GM21529 (cell line): ENCODE results near the gene TPBGL.

Experiments used
- ATAC-seq: cut with Tn5 transposase; IDR thresholded peaks from one replicate; pipeline ENCODE4 v1.9.1; 2021; ENCODE audit not compliant: unreplicated experiment

The TPBGL gene, protein sequence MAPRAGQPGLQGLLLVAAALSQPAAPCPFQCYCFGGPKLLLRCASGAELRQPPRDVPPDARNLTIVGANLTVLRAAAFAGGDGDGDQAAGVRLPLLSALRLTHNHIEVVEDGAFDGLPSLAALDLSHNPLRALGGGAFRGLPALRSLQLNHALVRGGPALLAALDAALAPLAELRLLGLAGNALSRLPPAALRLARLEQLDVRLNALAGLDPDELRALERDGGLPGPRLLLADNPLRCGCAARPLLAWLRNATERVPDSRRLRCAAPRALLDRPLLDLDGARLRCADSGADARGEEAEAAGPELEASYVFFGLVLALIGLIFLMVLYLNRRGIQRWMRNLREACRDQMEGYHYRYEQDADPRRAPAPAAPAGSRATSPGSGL

GRCh38 chr11:75240311-75241035 lies at the start of gene TPBGL:
Gene TPBGL (plus strand): TSS chr11:75240774. CDS start chr11:75241050, 276 bp downstream.
- no peak for ATAC-seq

- ATAC-seq: no peak
Observed at GRCh38 chr11:75191330-75191717, 49.2 kb upstream of the TPBGL start.

DNA sequence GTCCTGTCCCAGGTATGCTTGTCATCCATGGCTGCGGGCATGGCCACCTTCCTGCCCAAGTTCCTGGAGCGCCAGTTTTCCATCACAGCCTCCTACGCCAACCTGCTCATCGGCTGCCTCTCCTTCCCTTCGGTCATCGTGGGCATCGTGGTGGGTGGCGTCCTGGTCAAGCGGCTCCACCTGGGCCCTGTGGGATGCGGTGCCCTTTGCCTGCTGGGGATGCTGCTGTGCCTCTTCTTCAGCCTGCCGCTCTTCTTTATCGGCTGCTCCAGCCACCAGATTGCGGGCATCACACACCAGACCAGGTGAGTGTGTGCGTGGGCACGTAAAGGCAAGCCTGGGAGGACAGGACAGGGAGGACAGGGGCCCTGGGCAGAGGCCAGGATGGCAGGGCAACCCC lies 47.3 kb upstream of the TPBGL start:
- no peak for ATAC-seq

GRCh38 chr11:75193711-75194110 lies 46.9 kb upstream of the TPBGL start:
- no peak for ATAC-seq

- no peak for ATAC-seq
Observed at GRCh38 chr11:75194147-75194546, 46.4 kb upstream of the TPBGL start.

DNA sequence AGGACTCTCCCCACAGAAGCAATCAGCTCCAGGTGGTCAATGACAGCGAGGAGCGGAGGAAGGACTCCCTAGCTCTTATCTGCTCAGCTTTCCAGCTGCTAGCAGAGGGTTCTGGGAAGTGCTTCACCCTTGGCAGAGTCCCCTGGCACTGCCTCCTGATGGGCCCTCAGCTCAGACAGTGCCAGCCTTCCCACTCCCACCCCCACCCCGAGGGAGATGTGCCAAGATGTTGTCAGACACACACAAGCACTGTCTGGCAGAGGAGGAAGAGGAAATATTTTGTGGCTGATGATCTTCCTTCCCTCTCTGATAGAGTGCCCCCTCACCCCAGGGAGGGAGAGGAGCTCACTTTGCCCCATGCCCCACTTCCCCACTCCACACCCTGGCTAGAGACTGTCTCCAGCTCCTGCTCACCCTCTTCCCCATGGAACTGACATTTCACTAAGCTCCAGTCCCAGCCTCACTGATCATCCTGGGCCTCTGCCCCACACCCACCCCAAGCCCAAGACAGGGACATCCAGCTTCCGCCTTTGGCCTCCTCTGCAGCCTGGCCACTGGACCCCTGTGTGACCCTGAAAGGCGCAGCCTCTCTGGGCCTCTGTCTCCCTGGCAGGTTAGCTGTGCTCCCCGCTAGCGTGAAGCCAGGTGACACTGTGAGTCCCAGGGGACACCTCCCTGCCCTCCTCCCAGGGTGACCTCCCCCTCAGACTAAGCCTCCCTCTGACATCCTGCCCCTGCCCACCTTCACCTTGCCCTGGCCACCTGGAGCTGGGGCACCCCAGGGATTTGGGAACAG lies 45.2 kb upstream of the TPBGL start:
- ATAC-seq: no peak

- ATAC-seq: no peak
Observed at GRCh38 chr11:75196426-75196825, 44.1 kb upstream of the TPBGL start.

- ATAC-seq: no peak
Observed at GRCh38 chr11:75197512-75198277, 42.9 kb upstream of the TPBGL start.

- no peak for ATAC-seq
Observed at GRCh38 chr11:75198278-75198973, 42.1 kb upstream of the TPBGL start.

DNA sequence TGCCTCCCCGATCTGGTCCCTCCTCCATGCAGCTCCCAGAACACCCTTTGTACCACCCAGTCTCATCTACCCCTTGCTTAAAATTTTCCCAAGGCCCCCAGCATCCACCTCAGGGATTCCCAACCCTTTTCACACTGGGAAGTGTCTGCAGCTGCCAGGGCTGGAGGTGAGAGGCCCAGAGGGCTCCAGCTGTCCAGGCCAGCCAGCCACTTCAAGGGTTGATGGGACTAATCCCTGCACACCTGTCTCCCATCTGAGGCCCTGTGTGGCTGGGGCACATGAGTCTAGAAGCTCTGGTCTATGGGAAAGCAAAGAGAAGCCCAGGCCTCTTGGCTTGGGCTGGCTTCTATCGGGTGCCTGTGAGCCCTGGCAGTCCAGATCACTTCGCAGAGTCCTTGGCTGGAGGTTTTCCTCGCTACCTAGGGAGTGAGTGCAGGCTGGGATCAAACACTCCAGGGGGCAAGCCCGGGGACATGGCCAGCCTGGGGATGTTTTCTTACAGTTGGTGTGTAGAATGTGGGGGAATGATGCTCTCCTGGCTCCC lies 41.1 kb upstream of the TPBGL start:
- ATAC-seq: no peak

- ATAC-seq: no peak
Observed at GRCh38 chr11:75200051-75200450, 40.5 kb upstream of the TPBGL start.

DNA sequence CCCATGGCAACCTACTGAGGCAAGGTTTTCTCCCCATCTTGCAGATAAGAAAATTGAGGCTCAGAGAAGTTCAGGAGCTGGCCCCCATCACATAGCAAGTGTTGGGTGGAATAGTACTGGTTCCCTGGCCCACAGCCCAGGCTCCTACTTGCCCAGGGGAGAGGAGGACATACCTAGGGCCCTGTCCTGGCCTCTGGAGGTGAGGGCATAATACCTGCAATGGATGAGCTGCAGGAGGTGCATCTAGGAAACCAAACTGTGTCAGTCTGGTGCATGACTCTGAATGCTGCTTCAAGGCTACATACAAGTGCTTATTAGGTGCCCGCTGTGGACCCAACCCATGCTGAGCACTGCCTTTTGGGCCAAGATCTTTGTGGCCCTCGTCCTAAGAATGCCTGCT lies 40.0 kb upstream of the TPBGL start:
- no peak for ATAC-seq

GRCh38 chr11:75201771-75202170 lies 38.8 kb upstream of the TPBGL start:
- ATAC-seq: no peak

DNA sequence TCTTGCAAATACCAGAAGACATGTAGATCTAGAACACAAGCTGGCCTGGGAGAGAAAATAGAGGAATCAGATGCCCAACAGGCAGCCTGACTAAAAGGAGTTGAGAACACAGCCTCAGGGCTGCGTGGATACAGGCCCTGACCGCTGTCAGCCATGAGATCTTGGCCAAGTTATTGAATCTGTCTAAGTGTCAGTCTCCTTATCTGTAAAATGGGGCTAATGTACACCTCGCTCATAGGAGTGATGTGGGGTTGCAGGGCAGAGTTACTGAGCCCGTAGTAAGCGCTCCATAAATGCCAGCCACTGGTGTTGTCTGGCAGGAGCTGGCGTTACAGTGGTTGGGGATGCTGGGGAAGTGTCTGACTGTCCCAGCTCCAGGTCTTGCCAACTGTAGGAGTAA lies 38.4 kb upstream of the TPBGL start:
- ATAC-seq: no peak

DNA sequence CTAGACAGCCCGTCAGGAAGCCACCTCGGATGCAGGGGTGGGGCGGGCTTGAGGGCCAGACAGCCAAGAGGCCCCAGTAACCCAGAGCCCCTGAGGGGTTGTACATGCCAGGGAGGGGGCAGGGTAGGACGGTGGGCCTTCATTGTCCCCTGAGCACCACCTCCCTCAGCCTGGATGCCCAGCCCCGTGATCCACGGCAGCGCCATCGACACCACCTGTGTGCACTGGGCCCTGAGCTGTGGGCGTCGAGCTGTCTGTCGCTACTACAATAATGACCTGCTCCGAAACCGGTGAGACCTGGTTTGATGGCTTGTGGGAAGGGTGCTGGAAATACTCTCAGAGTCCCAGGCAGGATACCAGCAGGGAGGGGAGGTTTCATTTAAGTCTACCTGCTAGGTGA lies 37.4 kb upstream of the TPBGL start:
- no peak for ATAC-seq

GRCh38 chr11:75203641-75204011 lies 36.9 kb upstream of the TPBGL start:
- no peak for ATAC-seq

GRCh38 chr11:75204012-75204674 lies 36.4 kb upstream of the TPBGL start:
- no peak for ATAC-seq

- peak; percentile 78 for ATAC-seq
Observed at GRCh38 chr11:75204685-75205563, 35.6 kb upstream of the TPBGL start.
